ENCODE results near the gene ACOT11. TPM values are rescaled to one million over a fixed set of nuclear protein-coding genes. Genes with fewer than 3 reads are reported as not detected.

Gene ACOT11
- total and polyA plus RNA-seq, 10 of the 15 experiments (the other 5 are each of a cell fraction or from before 2014, with no cell fraction given), result 0.04 to 0.85 (median 0.39) TPM; not detected in 1

GRCh38 chr1:54597455-54598030 is 49.5 kb downstream of the ACOT11 start:
- no peaks in the 10 kb centered on the region for H3K4me1 ChIP-seq (ENCODE audit: control insufficient read depth, insufficient read depth, low read length)
- H3K9me3 ChIP-seq (replicated peaks; ENCODE audit: control insufficient read depth, insufficient read depth, low read length), result no peaks in the 10 kb centered on the region
- H4K20me1 ChIP-seq (ENCODE audit: control insufficient read depth, insufficient read depth), result no peaks in the 10 kb centered on the region
- H2AFZ ChIP-seq (ENCODE audit: control insufficient read depth, low read depth, low read length), result no peak overlapping the region
- POLR2A ChIA-PET, result no interaction called here
- H3K27ac ChIP-seq (ENCODE audit: control insufficient read depth, insufficient read depth), result no peak overlapping the region
- H3K79me2 ChIP-seq (ENCODE audit: control insufficient read depth, insufficient read depth, low read length), result no peaks in the 10 kb centered on the region
- RAD21 ChIA-PET (ENCODE audit: unreplicated experiment), result no interaction called here
- BruUV-seq (replicated peaks), result no TSS peak
- DNase-seq (ENCODE audit: low read depth, low spot score) (no peak), ATAC-seq (no peak), FAIRE-seq (no peak)
- SMC1A ChIA-PET (ENCODE audit: uncharacterized antibody, unreplicated experiment), result interaction anchor here (1.5 kb wide), 1 partner anchor 25 kb away, joined by 4 read pairs; no protein-coding TSS in a partner anchor
- H3K4me2 ChIP-seq (ENCODE audit: control insufficient read depth, insufficient read depth), result no peak overlapping the region
- intact Hi-C loops (cut with micrococcal nuclease; ENCODE audit: unreplicated experiment) (no loop called here), in situ Hi-C loops (cut with MboI) (no loop called here)
- no peak overlapping the region for H3K4me3 ChIP-seq
- WGBS (ENCODE audit: insufficient coverage, insufficient replicate concordance, low lambda C conversion rate, missing lambda C conversion rate), result 31% methylated on average over 3 of the region's 3 CpGs
- no peaks in the 10 kb centered on the region for H3K36me3 ChIP-seq (ENCODE audit: control insufficient read depth in 2 of 2, insufficient read depth in 2 of 2, low read length in 1 of 2)
- H3K27me3 ChIP-seq (replicated peaks in 1 of 2; ENCODE audit: control insufficient read depth in 2 of 2, insufficient read depth in 2 of 2, low read length in 1 of 2), result no peaks in the 10 kb centered on the region
- CTCF ChIA-PET, result no interaction called here
- H3K9ac ChIP-seq (ENCODE audit: control insufficient read depth, insufficient read depth, low read length), result no peak overlapping the region
- no peak for TF ChIP-seq SIN3A (IDR thresholded peaks at IDR 0.05; ENCODE audit: low read depth, low read length)
- TF ChIP-seq POLR2AphosphoS5 (IDR thresholded peaks at IDR 0.05; ENCODE audit: low read length), result no peak
- TF ChIP-seq POLR2AphosphoS2 (IDR thresholded peaks at IDR 0.05; ENCODE audit: low read depth, low read length), result no peak
- TF ChIP-seq FOS (IDR thresholded peaks at IDR 0.05; ENCODE audit: borderline replicate concordance, extremely low read depth, insufficient read length), result no peak
- no peak for TF ChIP-seq CTCF (IDR thresholded peaks at IDR 0.05 in 2 of 3, conservative IDR thresholded peaks at IDR 0.05 in 1 of 3; ENCODE audit: control insufficient read depth in 2 of 3, extremely low read depth in 1 of 3, insufficient read depth in 1 of 3, low read depth in 3 of 3, low read length in 3 of 3)
- no peak for TF ChIP-seq JUND (IDR thresholded peaks at IDR 0.05; ENCODE audit: low read depth, low read length)
- TF ChIP-seq NBN (IDR thresholded peaks at IDR 0.05), result no peak
- TF ChIP-seq RB1 (IDR thresholded peaks at IDR 0.05; ENCODE audit: borderline replicate concordance), result no peak
- no peak for TF ChIP-seq CEBPB (IDR thresholded peaks at IDR 0.05; ENCODE audit: borderline replicate concordance in 1 of 2, low read depth in 2 of 2, low read length in 2 of 2)
